ENCODE results near the gene HADH.

DNA sequence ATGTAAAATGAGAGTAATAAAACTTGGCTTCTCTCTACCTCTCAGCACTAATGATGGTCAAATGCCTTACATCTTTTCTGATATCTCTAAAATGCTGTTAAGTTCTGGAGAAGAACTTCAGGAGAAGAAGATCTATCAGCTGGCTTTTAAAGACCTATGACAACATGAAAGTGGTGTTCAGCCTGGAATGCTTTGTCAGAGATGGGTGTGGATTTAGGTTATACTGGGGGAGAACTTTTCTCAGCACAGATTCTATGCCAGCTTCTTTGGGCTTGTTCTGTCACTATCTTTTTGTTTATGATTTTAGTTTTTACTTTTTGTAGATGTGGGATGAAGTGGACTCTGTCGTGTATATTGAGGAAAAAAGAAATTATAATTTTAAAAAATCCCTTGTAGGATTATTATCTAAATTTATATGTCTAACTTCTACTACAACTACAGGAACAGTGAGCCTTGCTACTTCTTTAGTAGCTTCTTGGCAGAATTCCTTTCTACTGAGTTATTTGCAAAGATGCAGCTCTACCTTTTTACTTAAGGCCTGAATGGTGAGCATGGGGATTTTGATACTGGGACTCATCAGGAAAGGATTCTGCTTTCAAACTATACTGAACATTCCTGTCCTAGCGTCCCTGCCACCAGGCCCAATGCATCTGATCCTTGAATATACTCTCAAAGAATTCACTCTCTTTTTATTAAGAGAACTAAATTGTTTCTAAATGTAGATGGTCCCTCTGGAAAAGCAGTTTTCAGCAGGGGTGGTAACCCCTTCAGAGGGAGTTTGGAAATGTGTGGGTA, 38.7 kb upstream of the HADH start:
- TF ChIP-seq, protein P1, sequence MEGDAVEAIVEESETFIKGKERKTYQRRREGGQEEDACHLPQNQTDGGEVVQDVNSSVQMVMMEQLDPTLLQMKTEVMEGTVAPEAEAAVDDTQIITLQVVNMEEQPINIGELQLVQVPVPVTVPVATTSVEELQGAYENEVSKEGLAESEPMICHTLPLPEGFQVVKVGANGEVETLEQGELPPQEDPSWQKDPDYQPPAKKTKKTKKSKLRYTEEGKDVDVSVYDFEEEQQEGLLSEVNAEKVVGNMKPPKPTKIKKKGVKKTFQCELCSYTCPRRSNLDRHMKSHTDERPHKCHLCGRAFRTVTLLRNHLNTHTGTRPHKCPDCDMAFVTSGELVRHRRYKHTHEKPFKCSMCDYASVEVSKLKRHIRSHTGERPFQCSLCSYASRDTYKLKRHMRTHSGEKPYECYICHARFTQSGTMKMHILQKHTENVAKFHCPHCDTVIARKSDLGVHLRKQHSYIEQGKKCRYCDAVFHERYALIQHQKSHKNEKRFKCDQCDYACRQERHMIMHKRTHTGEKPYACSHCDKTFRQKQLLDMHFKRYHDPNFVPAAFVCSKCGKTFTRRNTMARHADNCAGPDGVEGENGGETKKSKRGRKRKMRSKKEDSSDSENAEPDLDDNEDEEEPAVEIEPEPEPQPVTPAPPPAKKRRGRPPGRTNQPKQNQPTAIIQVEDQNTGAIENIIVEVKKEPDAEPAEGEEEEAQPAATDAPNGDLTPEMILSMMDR (IDR thresholded peaks at IDR 0.05): no peak
- TF ChIP-seq POLR2A (IDR thresholded peaks at IDR 0.05): no peak

Data from testis (tissue), 2 donors.